ENCODE data around the gene ARID1A. TPM values are rescaled to one million over a fixed set of nuclear protein-coding genes. Genes with fewer than 3 reads are reported as not detected.

Gene ARID1A
- total and polyA plus RNA-seq, 2 donors (not counting 3 experiments of a cell fraction or from before 2014, with no cell fraction given) = 36.9 to 77.2 TPM

DNA sequence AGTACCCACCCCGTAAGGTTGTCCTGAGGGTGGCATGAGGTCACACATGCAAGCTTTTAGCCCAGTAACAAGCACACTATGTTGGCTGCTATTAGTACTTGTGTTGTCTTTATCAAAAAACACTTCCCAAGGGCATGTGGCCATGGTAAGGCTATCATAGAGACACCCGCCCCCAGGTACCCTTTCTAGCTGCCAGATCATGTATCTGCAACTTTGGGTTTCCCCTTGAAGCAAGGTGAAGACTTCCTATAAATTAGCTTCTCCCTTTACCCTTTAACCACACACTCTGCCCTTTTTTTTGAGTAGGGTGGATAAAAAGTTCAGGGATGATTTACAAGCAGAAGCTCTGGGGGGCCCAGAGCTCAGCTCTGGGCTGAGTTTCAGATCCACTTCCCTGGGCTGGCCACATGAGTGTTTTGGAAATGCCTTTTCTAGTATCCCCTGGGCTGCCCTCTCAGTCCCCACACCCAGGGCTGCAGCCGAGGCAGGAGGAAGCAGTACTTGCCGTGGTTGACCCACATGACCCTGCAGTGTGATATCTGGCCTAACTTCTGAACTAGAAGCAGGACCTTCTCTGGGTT lies 132.7 kb downstream of the ARID1A start:
- DNase-seq (ENCODE audit: low read depth, low spot score) = no peak
- TF ChIP-seq JUN (IDR thresholded peaks at IDR 0.05; ENCODE audit: borderline replicate concordance, insufficient read depth, insufficient read length, low read depth) (no peak), POLR2AphosphoS5 (IDR thresholded peaks at IDR 0.05; ENCODE audit: insufficient read depth, low read depth, low read length) (no peak), EZH2 (IDR thresholded peaks at IDR 0.05; ENCODE audit: borderline replicate concordance, low read depth, low read length, severe bottlenecking) (no peak), FOS (IDR thresholded peaks at IDR 0.05; ENCODE audit: borderline replicate concordance, insufficient read depth, low read length) (no peak), POLR2A (IDR thresholded peaks at IDR 0.05; ENCODE audit: low read depth, low read length) (no peak), MYC (IDR thresholded peaks at IDR 0.05; ENCODE audit: low read depth, low read length) (no peak), GATA2 (IDR thresholded peaks at IDR 0.05; ENCODE audit: insufficient read depth, insufficient read length, low read depth, low read length) (no peak)
- TF ChIP-seq, protein P1, sequence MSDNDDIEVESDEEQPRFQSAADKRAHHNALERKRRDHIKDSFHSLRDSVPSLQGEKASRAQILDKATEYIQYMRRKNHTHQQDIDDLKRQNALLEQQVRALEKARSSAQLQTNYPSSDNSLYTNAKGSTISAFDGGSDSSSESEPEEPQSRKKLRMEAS (IDR thresholded peaks at IDR 0.05; ENCODE audit: insufficient read depth, insufficient read length) = no peak
- TF ChIP-seq, protein P2, sequence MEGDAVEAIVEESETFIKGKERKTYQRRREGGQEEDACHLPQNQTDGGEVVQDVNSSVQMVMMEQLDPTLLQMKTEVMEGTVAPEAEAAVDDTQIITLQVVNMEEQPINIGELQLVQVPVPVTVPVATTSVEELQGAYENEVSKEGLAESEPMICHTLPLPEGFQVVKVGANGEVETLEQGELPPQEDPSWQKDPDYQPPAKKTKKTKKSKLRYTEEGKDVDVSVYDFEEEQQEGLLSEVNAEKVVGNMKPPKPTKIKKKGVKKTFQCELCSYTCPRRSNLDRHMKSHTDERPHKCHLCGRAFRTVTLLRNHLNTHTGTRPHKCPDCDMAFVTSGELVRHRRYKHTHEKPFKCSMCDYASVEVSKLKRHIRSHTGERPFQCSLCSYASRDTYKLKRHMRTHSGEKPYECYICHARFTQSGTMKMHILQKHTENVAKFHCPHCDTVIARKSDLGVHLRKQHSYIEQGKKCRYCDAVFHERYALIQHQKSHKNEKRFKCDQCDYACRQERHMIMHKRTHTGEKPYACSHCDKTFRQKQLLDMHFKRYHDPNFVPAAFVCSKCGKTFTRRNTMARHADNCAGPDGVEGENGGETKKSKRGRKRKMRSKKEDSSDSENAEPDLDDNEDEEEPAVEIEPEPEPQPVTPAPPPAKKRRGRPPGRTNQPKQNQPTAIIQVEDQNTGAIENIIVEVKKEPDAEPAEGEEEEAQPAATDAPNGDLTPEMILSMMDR (IDR thresholded peaks at IDR 0.05; ENCODE audit: extremely low read depth in 1 of 2, insufficient read depth in 1 of 2, low read depth in 1 of 2, low read length in 2 of 2) = no peak
- intact Hi-C loops (cut with micrococcal nuclease) = no loop called here
- ChIA-PET POLR2A (interaction anchor here (1.1 kb wide), 1 partner anchor 20 kb away, joined by 4 read pairs; no protein-coding TSS in a partner anchor), CTCF (no interaction called here)
- no TSS peak for BruUV-seq (replicated peaks)
- H3K4me2 ChIP-seq (ENCODE audit: insufficient read depth, low read length) = no peak overlapping the region
- no peak for FAIRE-seq
- no peak overlapping the region for H2AFZ ChIP-seq (ENCODE audit: low read depth, low read length)
- no peak overlapping the region for H3K4me3 ChIP-seq (replicated peaks in 1 of 3; ENCODE audit: insufficient read depth in 1 of 3, low read depth in 1 of 3, low read length in 3 of 3)
- H3K36me3 ChIP-seq (ENCODE audit: control insufficient read depth in 2 of 2, extremely low read depth in 1 of 2, insufficient read depth in 2 of 2, low read length in 2 of 2) = peaks cover 0 to 15% of the 10 kb centered on the region in 2 experiments
- H3K27ac ChIP-seq (ENCODE audit: insufficient read depth, low read depth, low read length) = no peak overlapping the region
- no peaks in the 10 kb centered on the region for H3K9me3 ChIP-seq (replicated peaks; ENCODE audit: control insufficient read depth, insufficient read depth, low read length)
- H3K4me1 ChIP-seq (ENCODE audit: control insufficient read depth, extremely low read depth, insufficient read depth, low read length) = peaks cover 11% of the 10 kb centered on the region
- no peaks in the 10 kb centered on the region for H3K27me3 ChIP-seq (ENCODE audit: control insufficient read depth in 2 of 2, insufficient read depth in 2 of 2, low read length in 2 of 2)
- H3K9me1 ChIP-seq (replicated peaks; ENCODE audit: control insufficient read depth, extremely low read depth, insufficient read depth, low read length) = no peaks in the 10 kb centered on the region
- dilution Hi-C loops (cut with MboI; ENCODE audit: extremely low pct_ligation_motif_present, low sequenced_read_pairs) = no loop called here
- no peak overlapping the region for H3K9ac ChIP-seq (replicated peaks; ENCODE audit: extremely low read depth, insufficient read depth, low read length)
- peaks cover 26% of the 10 kb centered on the region for H3K79me2 ChIP-seq (ENCODE audit: control insufficient read depth, insufficient read depth, low read length)
- H4K20me1 ChIP-seq (replicated peaks; ENCODE audit: control insufficient read depth, extremely low read depth, insufficient read depth, low read length) = no peaks in the 10 kb centered on the region
